ENCODE measurements around the gene B4GALNT4. TPM values are rescaled to one million over a fixed set of nuclear protein-coding genes. Genes with fewer than 3 reads are reported as not detected.

The B4GALNT4 gene
- total and polyA plus RNA-seq, 2 of the 8 experiments (the other 6 are each of a cell fraction or from before 2014, with no cell fraction given): 40.9 to 76.3 TPM

DNA sequence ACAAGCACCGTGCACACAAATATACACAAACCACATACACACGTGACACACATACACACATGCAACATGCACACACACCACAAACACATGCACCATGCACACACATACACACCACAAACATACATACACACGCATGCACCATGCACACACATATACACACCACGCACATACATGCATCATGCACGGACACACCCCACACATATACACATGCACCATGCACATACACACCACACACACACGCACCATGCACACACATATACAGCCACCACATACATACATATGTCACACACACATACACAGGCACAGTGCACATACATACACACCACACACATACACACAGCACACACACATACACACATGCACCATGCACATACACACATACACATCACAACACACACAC, 12.7 kb upstream of the B4GALNT4 start (continued):
- no peak for TF ChIP-seq GABPA (IDR thresholded peaks at IDR 0.05; ENCODE audit: borderline replicate concordance, insufficient read depth, low read length)
- TF ChIP-seq TAF7 (optimal IDR thresholded peaks at IDR 0.05; ENCODE audit: borderline replicate concordance, low read depth, low read length): no peak
- no peak for TF ChIP-seq SIRT6 (IDR thresholded peaks at IDR 0.05; ENCODE audit: low read length)
- no peak for TF ChIP-seq ASH2L (IDR thresholded peaks at IDR 0.05; ENCODE audit: low read length)

Data from H1 (cell line).